ENCODE results near the gene CACNA1I.

DNA sequence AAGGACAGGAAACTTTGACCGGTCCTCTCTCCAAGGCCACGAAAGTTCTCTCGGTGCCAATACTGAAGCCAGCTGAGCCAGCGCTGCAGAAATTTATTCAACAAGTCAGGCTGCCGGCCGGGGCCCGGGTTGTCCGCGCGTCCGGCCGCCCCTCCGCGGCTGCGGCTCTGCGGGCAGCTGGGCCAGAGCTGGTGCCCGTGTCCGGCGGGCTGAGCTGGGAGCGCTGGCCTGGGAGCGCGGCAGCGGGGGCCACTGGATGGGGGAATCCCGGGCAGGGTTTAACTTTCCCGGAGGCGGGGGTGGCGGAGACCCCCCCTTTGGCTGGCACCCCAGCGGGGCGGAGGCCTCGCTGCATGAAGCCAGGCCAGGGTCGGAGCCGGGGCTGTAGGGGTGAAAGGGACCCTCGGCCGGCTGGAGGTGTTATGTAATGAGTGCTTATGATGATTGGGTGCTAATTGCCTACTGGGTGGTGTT, 12.3 kb upstream of the CACNA1I start:
- TF ChIP-seq, protein P1, sequence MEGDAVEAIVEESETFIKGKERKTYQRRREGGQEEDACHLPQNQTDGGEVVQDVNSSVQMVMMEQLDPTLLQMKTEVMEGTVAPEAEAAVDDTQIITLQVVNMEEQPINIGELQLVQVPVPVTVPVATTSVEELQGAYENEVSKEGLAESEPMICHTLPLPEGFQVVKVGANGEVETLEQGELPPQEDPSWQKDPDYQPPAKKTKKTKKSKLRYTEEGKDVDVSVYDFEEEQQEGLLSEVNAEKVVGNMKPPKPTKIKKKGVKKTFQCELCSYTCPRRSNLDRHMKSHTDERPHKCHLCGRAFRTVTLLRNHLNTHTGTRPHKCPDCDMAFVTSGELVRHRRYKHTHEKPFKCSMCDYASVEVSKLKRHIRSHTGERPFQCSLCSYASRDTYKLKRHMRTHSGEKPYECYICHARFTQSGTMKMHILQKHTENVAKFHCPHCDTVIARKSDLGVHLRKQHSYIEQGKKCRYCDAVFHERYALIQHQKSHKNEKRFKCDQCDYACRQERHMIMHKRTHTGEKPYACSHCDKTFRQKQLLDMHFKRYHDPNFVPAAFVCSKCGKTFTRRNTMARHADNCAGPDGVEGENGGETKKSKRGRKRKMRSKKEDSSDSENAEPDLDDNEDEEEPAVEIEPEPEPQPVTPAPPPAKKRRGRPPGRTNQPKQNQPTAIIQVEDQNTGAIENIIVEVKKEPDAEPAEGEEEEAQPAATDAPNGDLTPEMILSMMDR (IDR thresholded peaks at IDR 0.05; ENCODE audit: insufficient read depth, low read depth, low read length) = no peak
- peak; percentile 93 for TF ChIP-seq EZH2 (IDR thresholded peaks at IDR 0.05; ENCODE audit: insufficient read depth, low read length)

Data from astrocyte (in vitro differentiated cells and primary cell).